K562 (cell line): ENCODE measurements around the gene ASCC1. TPM values are rescaled to one million over a fixed set of nuclear protein-coding genes. Genes with fewer than 3 reads are reported as not detected.

Source experiments
- EZH2 ChIP-seq: IDR thresholded peaks from 2 replicates; pipeline ENCODE4 v1.6.1; 2012; ENCODE audit warnings: low read depth, mild to moderate bottlenecking, inconsistent platforms, low read length, borderline replicate concordance
- FOXK2 ChIP-seq, 2 experiments: fragments of 450-650 bp; IDR thresholded peaks in 1 of 2; conservative IDR thresholded peaks in 1 of 2; 2 replicates each; pipeline ENCODE4 v1.6.1; 2016; ENCODE audit warnings: low read depth in 2 of 2, mild to moderate bottlenecking in 1 of 2
- HDAC8 ChIP-seq: fragments of 450-650 bp; IDR thresholded peaks from 2 replicates; pipeline ENCODE4 v1.6.1; 2016; ENCODE audit warnings: mild to moderate bottlenecking, missing genetic modification characterization, moderate library complexity, missing compliant biosample characterization
- HSF4 ChIP-seq: fragments of 250-450 bp; sonication (Bioruptor Pico); IDR thresholded peaks from 2 replicates; pipeline ENCODE4 v2.1.2; 2022; ENCODE audit warnings: mild to moderate bottlenecking, moderate library complexity, borderline replicate concordance
- PML ChIP-seq: IDR thresholded peaks from 2 replicates; pipeline ENCODE4 v1.6.1; 2012; ENCODE audit warnings: low read length, inconsistent platforms
- RBBP5 ChIP-seq: fragments of 200-600 bp; sonication (generic); IDR thresholded peaks from 2 replicates; pipeline ENCODE4 v1.6.1; 2012; ENCODE audit warnings: borderline replicate concordance, mild to moderate bottlenecking, low read length, control low read depth, inconsistent platforms; ENCODE audit not compliant: insufficient read depth, poor library complexity, severe bottlenecking
- RFX1 ChIP-seq: fragments of 450-650 bp; IDR thresholded peaks from 2 replicates; pipeline ENCODE4 v1.6.1; 2016; ENCODE audit warnings: mild to moderate bottlenecking, moderate library complexity
- SMAD2 ChIP-seq: fragments of 150-350 bp; IDR thresholded peaks from 2 replicates; pipeline ENCODE4 v1.6.1; 2014; ENCODE audit warnings: low read depth, mild to moderate bottlenecking, low read length
- SMC3 ChIP-seq: conservative IDR thresholded peaks from 2 replicates; pipeline ENCODE4 v1.6.1; 2011; ENCODE audit warnings: low read depth, low read length, improper control_type of control experiment; ENCODE audit not compliant: insufficient read depth
- ZKSCAN8 ChIP-seq: fragments of 200-800 bp; sonication (Bioruptor generic); IDR thresholded peaks from 2 replicates; pipeline ENCODE4 v1.6.1; 2016; ENCODE audit warnings: missing genetic modification characterization, missing compliant biosample characterization
- polyA plus RNA-seq, 8 experiments: library from polyadenylated mRNA; depleted of rRNA in 4 of 8; stranded (reverse) in 5 of 8; unstranded in 3 of 8; fragments of >200 nt; fragmentation: Nextera tagmentation in 2 of 8; fragmentation: Illumina TruSeq in 1 of 8; extraction: Ambion mirVana in 2 of 8; extraction: Trizol in 1 of 8; gene quantifications; 2 replicates each; pipeline versions ENCODE4 v1.2.1 to v1.2.3, GENCODE V29; 2011 to 2014; ENCODE audit warnings: inconsistent platforms in 1 of 8, missing spikeins in 1 of 8
- total RNA-seq, 7 experiments: library from RNA; depleted of rRNA in 6 of 7; stranded (reverse); fragments of >200 nt in 6 of 7; fragmentation: Illumina TruSeq in 2 of 7; extraction: Trizol in 2 of 7; gene quantifications; 2 replicates each; pipeline versions ENCODE4 v1.2.1 to v1.2.3, GENCODE V29; 2011 to 2021; ENCODE audit warnings: low replicate concordance in 1 of 7
- TF ChIP-seq, protein P1 (sequence below): fragments of 250-450 bp; sonication (Bioruptor Pico); IDR thresholded peaks from 2 replicates; pipeline ENCODE4 v1.8.0; 2021; ENCODE audit warnings: moderate library complexity, mild to moderate bottlenecking, inconsistent platforms
- TF ChIP-seq, protein P2 (sequence below), 2 experiments: fragments of 450-650 bp in 1 of 2; sonication (generic) in 1 of 2; formaldehyde crosslinking in 1 of 2; IDR thresholded peaks in 1 of 2; conservative IDR thresholded peaks in 1 of 2; 2 replicates each; pipeline versions ENCODE4 v1.6.1 to v1.8.1; 2016 to 2023; ENCODE audit warnings: mild to moderate bottlenecking in 2 of 2, moderate library complexity in 2 of 2, inconsistent platforms in 1 of 2, missing genetic modification reagents in 1 of 2

ASCC1 gene
- total and polyA plus RNA-seq, 9 of the 15 experiments (the other 6 are each of a cell fraction or from before 2014, with no cell fraction given) = 31.7 to 73.3 (median 52.8) TPM

DNA sequence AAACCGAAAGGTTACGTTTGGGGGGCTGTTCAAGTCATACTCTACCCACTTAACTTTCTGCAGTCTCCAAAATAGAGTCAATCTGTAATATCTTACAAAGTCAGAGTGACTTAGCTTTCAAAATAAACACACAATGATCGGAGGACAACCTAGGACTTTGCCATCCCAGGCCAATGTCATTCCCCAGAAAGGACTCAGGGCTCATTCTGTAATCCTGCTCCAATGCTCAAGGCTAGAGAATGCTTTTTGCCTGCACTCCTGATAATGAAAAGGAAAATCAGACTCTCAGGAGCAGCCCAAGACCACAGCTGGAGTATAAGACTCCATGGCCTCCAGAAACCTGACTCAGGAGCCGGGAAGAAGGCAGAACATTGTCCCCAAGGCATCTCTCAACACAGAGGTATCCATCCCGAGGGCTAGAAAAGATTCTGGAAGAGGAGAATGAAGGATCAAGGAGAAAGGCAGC lies 28.5 kb upstream of the ASCC1 start (continued):
- TF ChIP-seq ZKSCAN8 (no peak), RBBP5 (no peak), HDAC8 (no peak), SMAD2 (no peak), EZH2 (no peak), HSF4 (CRISPR knock-in tag) (no peak), RFX1 (no peak), SMC3 (no peak), PML (peak; percentile 14; the same call in 1 of the 2 replicates), FOXK2 (conservative IDR thresholded peaks at IDR 0.05 in 1 of 2, IDR thresholded peaks at IDR 0.05 in 1 of 2; ENCODE audit: low read depth in 2 of 2) (no peak)
- TF ChIP-seq, protein P1, sequence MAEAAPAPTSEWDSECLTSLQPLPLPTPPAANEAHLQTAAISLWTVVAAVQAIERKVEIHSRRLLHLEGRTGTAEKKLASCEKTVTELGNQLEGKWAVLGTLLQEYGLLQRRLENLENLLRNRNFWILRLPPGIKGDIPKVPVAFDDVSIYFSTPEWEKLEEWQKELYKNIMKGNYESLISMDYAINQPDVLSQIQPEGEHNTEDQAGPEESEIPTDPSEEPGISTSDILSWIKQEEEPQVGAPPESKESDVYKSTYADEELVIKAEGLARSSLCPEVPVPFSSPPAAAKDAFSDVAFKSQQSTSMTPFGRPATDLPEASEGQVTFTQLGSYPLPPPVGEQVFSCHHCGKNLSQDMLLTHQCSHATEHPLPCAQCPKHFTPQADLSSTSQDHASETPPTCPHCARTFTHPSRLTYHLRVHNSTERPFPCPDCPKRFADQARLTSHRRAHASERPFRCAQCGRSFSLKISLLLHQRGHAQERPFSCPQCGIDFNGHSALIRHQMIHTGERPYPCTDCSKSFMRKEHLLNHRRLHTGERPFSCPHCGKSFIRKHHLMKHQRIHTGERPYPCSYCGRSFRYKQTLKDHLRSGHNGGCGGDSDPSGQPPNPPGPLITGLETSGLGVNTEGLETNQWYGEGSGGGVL (CRISPR knock-in tag) = no peak
- TF ChIP-seq, protein P2, sequence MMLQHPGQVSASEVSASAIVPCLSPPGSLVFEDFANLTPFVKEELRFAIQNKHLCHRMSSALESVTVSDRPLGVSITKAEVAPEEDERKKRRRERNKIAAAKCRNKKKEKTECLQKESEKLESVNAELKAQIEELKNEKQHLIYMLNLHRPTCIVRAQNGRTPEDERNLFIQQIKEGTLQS (IDR thresholded peaks at IDR 0.05) = no peak
- TF ChIP-seq, protein P2 (CRISPR knock-in tag; conservative IDR thresholded peaks at IDR 0.05) = 0 out of 2 replicates have a peak, but pooled peaks have one; percentile 66
